Stomach (tissue), 4 donors: ENCODE results near the gene SCYL1.

ENCODE experiments used
- CTCF ChIP-seq, 7 experiments: fragments of 450-650 bp in 4 of 7; fragments of 200-600 bp in 3 of 7; sonication (generic) in 3 of 7; IDR thresholded peaks; one replicate each; pipeline ENCODE4 v1.5.1; 2016 to 2019; ENCODE audit warnings: antibody characterized with exemption in 7 of 7, control low read depth in 2 of 7, mild to moderate bottlenecking in 1 of 7
- POLR2AphosphoS5 ChIP-seq, 3 donors: sonication (generic); formaldehyde crosslinking; IDR thresholded peaks; one replicate each; pipeline ENCODE4 v1.6.1; 2016; ENCODE audit warnings: antibody characterized with exemption in 3 of 3

- TF ChIP-seq POLR2AphosphoS5 (IDR thresholded peaks at IDR 0.05) = no peak
- TF ChIP-seq CTCF (IDR thresholded peaks at IDR 0.05) = no peak
Measured at GRCh38 chr11:65537296-65537597, 12.4 kb downstream of the SCYL1 start.
